Lower leg skin (tissue), 4 donors: ENCODE data around the gene YY2. TPM values are rescaled to one million over a fixed set of nuclear protein-coding genes. Genes with fewer than 3 reads are reported as not detected.
A peak's percentile ranks its signal among the peaks of the same experiment; 100 is the strongest.

ENCODE experiments used
- DNase-seq, 2 donors: peaks; one replicate each; pipeline ENCODE4 v3.0.0-alpha.2; 2019; ENCODE audit warnings: low spot score in 2 of 2
- H3K4me3 ChIP-seq: fragments of 200-600 bp; sonication (generic); 2 replicates; pipeline ENCODE4 v1.5.1; 2017; ENCODE audit warnings: mild to moderate bottlenecking, low read depth; ENCODE audit not compliant: poor library complexity, severe bottlenecking
- POLR2A ChIP-seq, 2 donors: fragments of 450-650 bp; IDR thresholded peaks; one replicate each; pipeline ENCODE4 v1.6.1; 2016 to 2017; ENCODE audit warnings: antibody characterized with exemption in 2 of 2, mild to moderate bottlenecking in 1 of 2, moderate library complexity in 1 of 2
- whole genome bisulfite sequencing, 2 donors: methylation state at CpG; one replicate each; pipeline ENCODE4 v1.1.5; 2018; 5-methylcytosine and 5-hydroxymethylcytosine counted together
- intact Hi-C: fragments of 100-400 bp; cut with DNase I; formaldehyde crosslinking; loops from one replicate; pipeline ENCODE4 v1.15.0; 2023; ENCODE audit warnings: low total_unique reads
- total RNA-seq, 4 donors: library from RNA; depleted of rRNA; stranded (reverse); fragments of >200 nt; gene quantifications; one replicate each; pipeline ENCODE4 v1.1.0, GENCODE V29; 2016
- TF ChIP-seq, protein P1 (sequence below), 3 donors: fragments of 450-650 bp; IDR thresholded peaks; one replicate each; pipeline ENCODE4 v1.5.1; 2016; ENCODE audit warnings: antibody characterized with exemption in 3 of 3, mild to moderate bottlenecking in 3 of 3, moderate library complexity in 2 of 3

Gene YY2
- total RNA-seq, 4 donors from 2014 or later: 0.42 to 2.6 (median 1.7) TPM

DNA sequence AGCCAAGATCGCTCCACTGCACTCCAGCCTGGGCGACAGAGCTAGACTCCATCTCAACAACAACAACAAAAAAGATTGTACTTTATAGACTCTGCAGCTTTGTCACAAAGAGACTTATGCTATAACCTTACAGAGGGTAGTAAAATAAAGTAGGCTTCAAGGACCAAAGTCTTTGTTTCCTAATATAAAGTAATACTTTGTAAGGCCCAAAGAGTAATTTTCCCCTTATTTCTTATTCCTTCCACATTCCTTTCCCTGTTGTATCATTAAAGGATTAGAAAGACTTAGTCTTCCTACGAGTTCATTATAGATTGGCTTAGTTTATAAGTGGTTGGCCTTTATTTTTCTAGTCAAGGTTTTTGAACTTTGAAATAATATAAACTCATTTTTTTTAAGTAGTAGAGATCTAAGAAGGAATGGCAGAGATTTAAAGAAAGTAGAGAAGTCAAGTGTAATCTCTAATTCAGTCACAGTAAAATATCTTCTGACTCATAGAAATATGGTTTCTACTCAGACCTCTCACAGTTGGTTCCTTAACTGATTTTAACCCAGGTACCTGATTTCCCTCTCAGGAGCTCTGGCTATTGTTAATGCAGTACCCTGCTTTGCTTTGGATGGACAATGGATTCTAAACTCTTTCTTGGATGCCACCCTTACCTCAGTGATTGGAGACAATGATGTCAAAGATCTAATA, 26.2 kb downstream of the YY2 start:
- no peak for TF ChIP-seq POLR2A (IDR thresholded peaks at IDR 0.05)
- TF ChIP-seq, protein P1, sequence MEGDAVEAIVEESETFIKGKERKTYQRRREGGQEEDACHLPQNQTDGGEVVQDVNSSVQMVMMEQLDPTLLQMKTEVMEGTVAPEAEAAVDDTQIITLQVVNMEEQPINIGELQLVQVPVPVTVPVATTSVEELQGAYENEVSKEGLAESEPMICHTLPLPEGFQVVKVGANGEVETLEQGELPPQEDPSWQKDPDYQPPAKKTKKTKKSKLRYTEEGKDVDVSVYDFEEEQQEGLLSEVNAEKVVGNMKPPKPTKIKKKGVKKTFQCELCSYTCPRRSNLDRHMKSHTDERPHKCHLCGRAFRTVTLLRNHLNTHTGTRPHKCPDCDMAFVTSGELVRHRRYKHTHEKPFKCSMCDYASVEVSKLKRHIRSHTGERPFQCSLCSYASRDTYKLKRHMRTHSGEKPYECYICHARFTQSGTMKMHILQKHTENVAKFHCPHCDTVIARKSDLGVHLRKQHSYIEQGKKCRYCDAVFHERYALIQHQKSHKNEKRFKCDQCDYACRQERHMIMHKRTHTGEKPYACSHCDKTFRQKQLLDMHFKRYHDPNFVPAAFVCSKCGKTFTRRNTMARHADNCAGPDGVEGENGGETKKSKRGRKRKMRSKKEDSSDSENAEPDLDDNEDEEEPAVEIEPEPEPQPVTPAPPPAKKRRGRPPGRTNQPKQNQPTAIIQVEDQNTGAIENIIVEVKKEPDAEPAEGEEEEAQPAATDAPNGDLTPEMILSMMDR (IDR thresholded peaks at IDR 0.05): no peak
- intact Hi-C loops: no loop called here
- H3K4me3 ChIP-seq: no peak overlapping the region
- WGBS, 2 donors: 86 to 94% methylated on average over 3 of the region's 3 CpGs
- no peak for DNase-seq

DNA sequence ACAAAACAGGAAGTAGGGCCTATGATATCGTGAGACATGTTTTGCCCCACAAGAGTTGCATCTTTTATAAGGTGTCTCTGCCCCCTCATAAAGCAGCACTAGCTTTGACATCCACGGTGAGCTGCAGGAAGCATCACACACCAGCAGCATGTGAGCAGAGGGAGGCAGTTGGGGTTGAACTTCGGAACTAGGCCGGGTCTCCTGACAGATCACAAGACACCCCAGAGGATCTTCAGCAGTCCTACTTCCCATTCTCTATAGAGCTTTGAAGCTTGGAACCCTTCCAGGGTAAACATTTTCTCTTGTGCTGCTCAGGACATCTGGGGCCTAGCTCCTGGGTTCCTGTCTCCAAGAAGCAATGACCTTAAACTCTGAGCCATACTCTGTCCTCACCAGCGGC, 27.5 kb downstream of the YY2 start:
- DNase-seq: peak in 1 of 2 donors; percentile 28
- TF ChIP-seq, protein P1 (IDR thresholded peaks at IDR 0.05): no peak
- no peak for TF ChIP-seq POLR2A (IDR thresholded peaks at IDR 0.05)
- WGBS, 2 donors: 77 to 79% methylated on average over 5 of the region's 5 CpGs
- intact Hi-C loops: no loop called here
- no peak overlapping the region for H3K4me3 ChIP-seq

GRCh38 chrX:21885568-21885967, 29.8 kb downstream of the YY2 start:
- no peak overlapping the region for H3K4me3 ChIP-seq
- intact Hi-C loops: no loop called here
- TF ChIP-seq POLR2A (IDR thresholded peaks at IDR 0.05): no peak
- TF ChIP-seq, protein P1 (IDR thresholded peaks at IDR 0.05): no peak
- WGBS, 2 donors: 85 to 91% methylated on average over 1 of the region's 1 CpG
- no peak for DNase-seq

- 50 to 89% methylated on average over 2 of the region's 2 CpGs for WGBS, 2 donors
- intact Hi-C loops: no loop called here
- DNase-seq: no peak
- H3K4me3 ChIP-seq: no peak overlapping the region
- TF ChIP-seq, protein P1 (IDR thresholded peaks at IDR 0.05): no peak
- TF ChIP-seq POLR2A (IDR thresholded peaks at IDR 0.05): no peak
Measured at GRCh38 chrX:21905313-21905712, 49.5 kb downstream of the YY2 start.

GRCh38 chrX:21905953-21906352, 50.2 kb downstream of the YY2 start:
- DNase-seq: no peak
- TF ChIP-seq, protein P1 (IDR thresholded peaks at IDR 0.05): no peak
- no peak for TF ChIP-seq POLR2A (IDR thresholded peaks at IDR 0.05)
- WGBS, 2 donors: 81 to 97% methylated on average over 3 of the region's 3 CpGs
- no peak overlapping the region for H3K4me3 ChIP-seq
- intact Hi-C loops: no loop called here

GRCh38 chrX:21907260-21907659, 51.5 kb downstream of the YY2 start:
- WGBS, 2 donors: 40 to 41% methylated on average over 1 of the region's 1 CpG
- TF ChIP-seq, protein P1 (IDR thresholded peaks at IDR 0.05): no peak
- no peak for TF ChIP-seq POLR2A (IDR thresholded peaks at IDR 0.05)
- H3K4me3 ChIP-seq: no peak overlapping the region
- DNase-seq: no peak
- intact Hi-C loops: no loop called here
